Mesenteric fat pad (tissue), 1 donor: ENCODE results near the gene RGS2. TPM values are rescaled to one million over a fixed set of nuclear protein-coding genes. Genes with fewer than 3 reads are reported as not detected.

Experiments used
- total RNA-seq: library from RNA; stranded (reverse); fragmentation: NEBNext Ultra II Directional; extraction: Animal tissue kit (Norgen Biotek cat#: 25700); gene quantifications from one replicate; pipeline ENCODE4 v1.2.1, GENCODE V29; 2021
- donor health status: DM: yes; HTN: yes; CAD: no.

The RGS2 gene
- total RNA-seq, 1 donor from 2014 or later = 163 TPM

Other genes with a start within 250 kb of the RGS2 start
- 35.9 TPM for gene RGS1, start 233.3 kb upstream of the RGS2 start, total RNA-seq
- 1.0 TPM for gene RGS13, start 172.9 kb upstream of the RGS2 start, total RNA-seq